LNCaP clone FGC (cell line): ENCODE data around the gene CLCA1.

Experiments used
- DNase-seq: peaks from one replicate; pipeline ENCODE4 v3.0.0-alpha.2; 2011; ENCODE audit warnings: low read depth
- H3K4me3 ChIP-seq: 2 replicates; pipeline ENCODE4 v1.5.1; 2011; ENCODE audit warnings: mild to moderate bottlenecking, low read depth, low read length, control low read depth
- CTCF ChIP-seq: IDR thresholded peaks from 2 replicates; pipeline ENCODE4 v1.5.1; 2012; ENCODE audit warnings: mild to moderate bottlenecking; ENCODE audit not compliant: control insufficient read depth, insufficient read depth; ENCODE audit errors: extremely low read depth

The CLCA1 gene

GRCh38 chr1:86487811-86488141 lies 19.0 kb downstream of the CLCA1 start:
- DNase-seq, result no peak
- no peak overlapping the region for H3K4me3 ChIP-seq
- TF ChIP-seq CTCF, result no peak

GRCh38 chr1:86489242-86489878 lies 20.6 kb downstream of the CLCA1 start:
- TF ChIP-seq CTCF, result no peak
- DNase-seq, result no peak
- no peak overlapping the region for H3K4me3 ChIP-seq

- no peak overlapping the region for H3K4me3 ChIP-seq
- DNase-seq, result no peak
- no peak for TF ChIP-seq CTCF
Measured at GRCh38 chr1:86491171-86491950, 22.6 kb downstream of the CLCA1 start.

GRCh38 chr1:86498281-86498680 lies 29.6 kb downstream of the CLCA1 start:
- no peak overlapping the region for H3K4me3 ChIP-seq
- DNase-seq, result no peak
- no peak for TF ChIP-seq CTCF

- TF ChIP-seq CTCF, result peak; percentile 69
- DNase-seq, result no peak
- no peak overlapping the region for H3K4me3 ChIP-seq
Measured at GRCh38 chr1:86499987-86500593, 31.4 kb downstream of the CLCA1 start.

GRCh38 chr1:86500714-86501113 lies 32.0 kb downstream of the CLCA1 start:
- no peak for TF ChIP-seq CTCF
- no peak for DNase-seq
- H3K4me3 ChIP-seq, result no peak overlapping the region
